OCI-LY3 (cell line): ENCODE data around the gene PSMD11.

Source experiments
- EZH2phosphoT487 ChIP-seq: fragments of 200-600 bp; shearing (Covaris generic); IDR thresholded peaks from 2 replicates; pipeline ENCODE4 v1.6.1; 2018; ENCODE audit warnings: antibody characterized with exemption, mixed run types, low read depth
- TF ChIP-seq, protein P1 (sequence below): fragments of 200-600, 300-600 bp; sonication (generic); IDR thresholded peaks from 2 replicates; pipeline ENCODE4 v1.5.1; 2014; ENCODE audit warnings: antibody characterized with exemption, low read length, low read depth

DNA sequence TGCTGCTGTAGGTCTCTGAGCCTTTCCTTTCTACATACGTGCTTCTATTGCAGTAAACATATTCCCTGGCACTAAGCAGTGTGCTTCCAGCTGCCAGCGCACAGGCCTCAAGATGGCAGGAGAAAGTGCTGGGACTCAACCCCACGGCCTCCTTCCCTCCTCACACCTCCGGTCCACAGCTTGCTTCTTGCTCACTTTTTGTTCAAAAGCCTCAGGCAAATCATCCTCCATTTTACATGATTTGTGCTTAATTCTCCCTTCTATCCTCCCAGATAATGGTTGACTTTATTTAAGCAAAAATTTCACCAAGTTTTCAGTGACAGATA, 47.9 kb downstream of the PSMD11 start:
- no peak for TF ChIP-seq EZH2phosphoT487
- TF ChIP-seq, protein P1, sequence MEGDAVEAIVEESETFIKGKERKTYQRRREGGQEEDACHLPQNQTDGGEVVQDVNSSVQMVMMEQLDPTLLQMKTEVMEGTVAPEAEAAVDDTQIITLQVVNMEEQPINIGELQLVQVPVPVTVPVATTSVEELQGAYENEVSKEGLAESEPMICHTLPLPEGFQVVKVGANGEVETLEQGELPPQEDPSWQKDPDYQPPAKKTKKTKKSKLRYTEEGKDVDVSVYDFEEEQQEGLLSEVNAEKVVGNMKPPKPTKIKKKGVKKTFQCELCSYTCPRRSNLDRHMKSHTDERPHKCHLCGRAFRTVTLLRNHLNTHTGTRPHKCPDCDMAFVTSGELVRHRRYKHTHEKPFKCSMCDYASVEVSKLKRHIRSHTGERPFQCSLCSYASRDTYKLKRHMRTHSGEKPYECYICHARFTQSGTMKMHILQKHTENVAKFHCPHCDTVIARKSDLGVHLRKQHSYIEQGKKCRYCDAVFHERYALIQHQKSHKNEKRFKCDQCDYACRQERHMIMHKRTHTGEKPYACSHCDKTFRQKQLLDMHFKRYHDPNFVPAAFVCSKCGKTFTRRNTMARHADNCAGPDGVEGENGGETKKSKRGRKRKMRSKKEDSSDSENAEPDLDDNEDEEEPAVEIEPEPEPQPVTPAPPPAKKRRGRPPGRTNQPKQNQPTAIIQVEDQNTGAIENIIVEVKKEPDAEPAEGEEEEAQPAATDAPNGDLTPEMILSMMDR: no peak
